HEK293 (cell line): Measurements from ENCODE around the gene KANSL3.

ENCODE experiments used
- GLI2 ChIP-seq: fragments of 450-650 bp; formaldehyde crosslinking; IDR thresholded peaks from 2 replicates; pipeline ENCODE4; 2017; ENCODE audit warnings: missing biosample characterization, missing genetic modification characterization, low read depth, borderline replicate concordance
- HOXD13 ChIP-seq: sonication (generic); formaldehyde crosslinking; IDR thresholded peaks from 2 replicates; pipeline ENCODE4 v1.8.0; 2022; ENCODE audit warnings: missing genetic modification reagents, borderline replicate concordance
- MZF1 ChIP-seq: fragments of 450-650 bp; formaldehyde crosslinking; IDR thresholded peaks from 2 replicates; pipeline ENCODE4 v1.5.1; 2017; ENCODE audit warnings: missing biosample characterization, missing genetic modification characterization, borderline replicate concordance
- RBAK ChIP-seq: fragments of 450-650 bp; formaldehyde crosslinking; IDR thresholded peaks from 2 replicates; pipeline ENCODE4 v1.5.1; 2016; ENCODE audit warnings: missing biosample characterization, missing genetic modification characterization
- REST ChIP-seq: fragments of 450-650 bp; formaldehyde crosslinking; IDR thresholded peaks from 2 replicates; pipeline ENCODE4 v1.5.1; 2016; ENCODE audit warnings: missing biosample characterization, missing genetic modification characterization
- SALL2 ChIP-seq: fragments of 450-650 bp; formaldehyde crosslinking; IDR thresholded peaks from 2 replicates; pipeline ENCODE4 v1.5.0; 2017; ENCODE audit warnings: missing biosample characterization, mild to moderate bottlenecking, missing genetic modification characterization, borderline replicate concordance
- ZBTB8A ChIP-seq: fragments of 450-650 bp; formaldehyde crosslinking; IDR thresholded peaks from 2 replicates; pipeline ENCODE4 v1.5.1; 2016; ENCODE audit warnings: missing biosample characterization, missing genetic modification characterization
- ZFP69B ChIP-seq: fragments of 450-650 bp; formaldehyde crosslinking; IDR thresholded peaks from 2 replicates; pipeline ENCODE4 v1.5.1; 2016; ENCODE audit warnings: missing biosample characterization, missing genetic modification characterization
- ZIC2 ChIP-seq: fragments of 450-650 bp; formaldehyde crosslinking; IDR thresholded peaks from 2 replicates; pipeline ENCODE4 v1.5.1; 2016; ENCODE audit warnings: missing biosample characterization, missing genetic modification characterization
- ZNF121 ChIP-seq: fragments of 450-650 bp; formaldehyde crosslinking; IDR thresholded peaks from 2 replicates; pipeline ENCODE4 v1.5.1; 2016; ENCODE audit warnings: missing biosample characterization, missing genetic modification characterization
- ZNF148 ChIP-seq: fragments of 450-650 bp; formaldehyde crosslinking; IDR thresholded peaks from 2 replicates; pipeline ENCODE4 v1.5.0; 2017; ENCODE audit warnings: missing biosample characterization, missing genetic modification characterization, borderline replicate concordance
- ZNF223 ChIP-seq: fragments of 450-650 bp; formaldehyde crosslinking; IDR thresholded peaks from 2 replicates; pipeline ENCODE4 v1.5.1; 2016; ENCODE audit warnings: missing biosample characterization, missing genetic modification characterization
- ZNF23 ChIP-seq: fragments of 450-650 bp; formaldehyde crosslinking; IDR thresholded peaks from 2 replicates; pipeline ENCODE4 v1.5.1; 2016; ENCODE audit warnings: missing biosample characterization, missing genetic modification characterization, borderline replicate concordance
- ZNF239 ChIP-seq: fragments of 450-650 bp; formaldehyde crosslinking; IDR thresholded peaks from 2 replicates; pipeline ENCODE4 v1.5.1; 2016; ENCODE audit warnings: missing biosample characterization, missing genetic modification characterization
- ZNF248 ChIP-seq: fragments of 450-650 bp; formaldehyde crosslinking; IDR thresholded peaks from 2 replicates; pipeline ENCODE4 v1.5.1; 2017; ENCODE audit warnings: missing biosample characterization, missing genetic modification characterization
- ZNF266 ChIP-seq: fragments of 450-650 bp; formaldehyde crosslinking; IDR thresholded peaks from 2 replicates; pipeline ENCODE4 v1.5.1; 2016; ENCODE audit warnings: missing biosample characterization, missing genetic modification characterization, low read depth
- ZNF302 ChIP-seq: fragments of 450-650 bp; formaldehyde crosslinking; IDR thresholded peaks from 2 replicates; pipeline ENCODE4 v1.5.1; 2016; ENCODE audit warnings: missing biosample characterization, missing genetic modification characterization, low read depth
- ZNF354C ChIP-seq: fragments of 450-650 bp; formaldehyde crosslinking; IDR thresholded peaks from 2 replicates; pipeline ENCODE4 v1.5.1; 2016; ENCODE audit warnings: missing biosample characterization, missing genetic modification characterization, low read depth, borderline replicate concordance
- ZNF423 ChIP-seq: fragments of 450-650 bp; formaldehyde crosslinking; IDR thresholded peaks from 2 replicates; pipeline ENCODE4 v1.5.1; 2016; ENCODE audit warnings: missing biosample characterization, missing genetic modification characterization
- ZNF621 ChIP-seq: fragments of 450-650 bp; formaldehyde crosslinking; IDR thresholded peaks from 2 replicates; pipeline ENCODE4 v1.5.1; 2017; ENCODE audit warnings: missing biosample characterization, missing genetic modification characterization
- ZNF658 ChIP-seq: fragments of 450-650 bp; formaldehyde crosslinking; IDR thresholded peaks from 2 replicates; pipeline ENCODE4; 2016; ENCODE audit warnings: missing biosample characterization, missing genetic modification characterization
- ZNF768 ChIP-seq: fragments of 450-650 bp; formaldehyde crosslinking; IDR thresholded peaks from 2 replicates; pipeline ENCODE4 v1.5.1; 2018; ENCODE audit warnings: missing biosample characterization, mild to moderate bottlenecking, missing genetic modification characterization
- ZNF792 ChIP-seq: fragments of 450-650 bp; formaldehyde crosslinking; IDR thresholded peaks from 2 replicates; pipeline ENCODE4 v1.5.1; 2016; ENCODE audit warnings: missing biosample characterization, missing genetic modification characterization
- ZNF830 ChIP-seq: fragments of 450-650 bp; IDR thresholded peaks from 2 replicates; pipeline ENCODE4 v1.5.0; 2018; ENCODE audit warnings: missing biosample characterization, missing genetic modification characterization, low read depth, mild to moderate bottlenecking, moderate library complexity
- ZNF843 ChIP-seq: fragments of 450-650 bp; formaldehyde crosslinking; IDR thresholded peaks from 2 replicates; pipeline ENCODE4 v1.5.1; 2016; ENCODE audit warnings: missing biosample characterization, missing genetic modification characterization
- ZSCAN23 ChIP-seq: fragments of 450-650 bp; formaldehyde crosslinking; IDR thresholded peaks from 2 replicates; pipeline ENCODE4 v1.5.1; 2016; ENCODE audit warnings: missing biosample characterization, missing genetic modification characterization
- ZSCAN30 ChIP-seq: fragments of 450-650 bp; IDR thresholded peaks from 2 replicates; pipeline ENCODE4 v1.5.1; 2018; ENCODE audit warnings: missing biosample characterization, mild to moderate bottlenecking, missing genetic modification characterization, moderate library complexity
- ZSCAN5A ChIP-seq: fragments of 450-650 bp; formaldehyde crosslinking; IDR thresholded peaks from 2 replicates; pipeline ENCODE4 v1.5.1; 2016; ENCODE audit warnings: missing biosample characterization, missing genetic modification characterization
- ZXDB ChIP-seq: fragments of 450-650 bp; formaldehyde crosslinking; IDR thresholded peaks from 2 replicates; pipeline ENCODE4 v1.5.1; 2016; ENCODE audit warnings: missing biosample characterization, missing genetic modification characterization
- TF ChIP-seq, protein P1 (sequence below): fragments of 450-650 bp; formaldehyde crosslinking; IDR thresholded peaks from 2 replicates; pipeline ENCODE4 v1.5.1; 2017; ENCODE audit warnings: missing biosample characterization, missing genetic modification characterization
- TF ChIP-seq, protein P2 (sequence below): fragments of 450-650 bp; formaldehyde crosslinking; IDR thresholded peaks from 2 replicates; pipeline ENCODE4 v1.5.1; 2017; ENCODE audit warnings: missing biosample characterization, missing genetic modification characterization

KANSL3 gene

GRCh38 chr2:96556441-96557330, 81.4 kb downstream of the KANSL3 start (continued):
- no peak for TF ChIP-seq REST (tag by site-specific recombination)
- TF ChIP-seq RBAK (tag by site-specific recombination), result no peak
- no peak for TF ChIP-seq ZNF148 (tag by site-specific recombination)
- no peak for TF ChIP-seq ZNF302 (tag by site-specific recombination)
- no peak for TF ChIP-seq ZNF239 (tag by site-specific recombination)
- no peak for TF ChIP-seq ZSCAN5A (tag by site-specific recombination)
- TF ChIP-seq GLI2, result no peak
- TF ChIP-seq ZNF843 (tag by site-specific recombination), result peak; percentile 43; the same call in 1 of the 2 replicates
- TF ChIP-seq, protein P1, sequence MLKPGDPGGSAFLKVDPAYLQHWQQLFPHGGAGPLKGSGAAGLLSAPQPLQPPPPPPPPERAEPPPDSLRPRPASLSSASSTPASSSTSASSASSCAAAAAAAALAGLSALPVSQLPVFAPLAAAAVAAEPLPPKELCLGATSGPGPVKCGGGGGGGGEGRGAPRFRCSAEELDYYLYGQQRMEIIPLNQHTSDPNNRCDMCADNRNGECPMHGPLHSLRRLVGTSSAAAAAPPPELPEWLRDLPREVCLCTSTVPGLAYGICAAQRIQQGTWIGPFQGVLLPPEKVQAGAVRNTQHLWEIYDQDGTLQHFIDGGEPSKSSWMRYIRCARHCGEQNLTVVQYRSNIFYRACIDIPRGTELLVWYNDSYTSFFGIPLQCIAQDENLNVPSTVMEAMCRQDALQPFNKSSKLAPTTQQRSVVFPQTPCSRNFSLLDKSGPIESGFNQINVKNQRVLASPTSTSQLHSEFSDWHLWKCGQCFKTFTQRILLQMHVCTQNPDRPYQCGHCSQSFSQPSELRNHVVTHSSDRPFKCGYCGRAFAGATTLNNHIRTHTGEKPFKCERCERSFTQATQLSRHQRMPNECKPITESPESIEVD (tag by site-specific recombination), result no peak
- TF ChIP-seq ZNF23 (tag by site-specific recombination), result peak; percentile 100
- TF ChIP-seq ZNF830 (tag by site-specific recombination), result no peak
- no peak for TF ChIP-seq HOXD13 (CRISPR knock-in tag)
- no peak for TF ChIP-seq ZNF621 (tag by site-specific recombination)
- TF ChIP-seq, protein P2, sequence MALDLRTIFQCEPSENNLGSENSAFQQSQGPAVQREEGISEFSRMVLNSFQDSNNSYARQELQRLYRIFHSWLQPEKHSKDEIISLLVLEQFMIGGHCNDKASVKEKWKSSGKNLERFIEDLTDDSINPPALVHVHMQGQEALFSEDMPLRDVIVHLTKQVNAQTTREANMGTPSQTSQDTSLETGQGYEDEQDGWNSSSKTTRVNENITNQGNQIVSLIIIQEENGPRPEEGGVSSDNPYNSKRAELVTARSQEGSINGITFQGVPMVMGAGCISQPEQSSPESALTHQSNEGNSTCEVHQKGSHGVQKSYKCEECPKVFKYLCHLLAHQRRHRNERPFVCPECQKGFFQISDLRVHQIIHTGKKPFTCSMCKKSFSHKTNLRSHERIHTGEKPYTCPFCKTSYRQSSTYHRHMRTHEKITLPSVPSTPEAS, result no peak
- no peak for TF ChIP-seq ZXDB (tag by site-specific recombination)
- no peak for TF ChIP-seq ZSCAN30 (tag by site-specific recombination)
- no peak for TF ChIP-seq ZFP69B
- TF ChIP-seq ZBTB8A (tag by site-specific recombination), result no peak
- TF ChIP-seq ZNF354C (tag by site-specific recombination), result no peak
- TF ChIP-seq SALL2, result no peak
- TF ChIP-seq ZNF792 (tag by site-specific recombination), result no peak
- no peak for TF ChIP-seq ZNF266 (tag by site-specific recombination)
- no peak for TF ChIP-seq ZNF768
- TF ChIP-seq ZNF658 (tag by site-specific recombination), result no peak
- no peak for TF ChIP-seq ZNF248 (tag by site-specific recombination)
- TF ChIP-seq ZNF423, result no peak
- no peak for TF ChIP-seq ZIC2 (tag by site-specific recombination)
- TF ChIP-seq MZF1 (tag by site-specific recombination), result no peak
- no peak for TF ChIP-seq ZSCAN23 (tag by site-specific recombination)
- no peak for TF ChIP-seq ZNF121 (tag by site-specific recombination)
- TF ChIP-seq ZNF223 (tag by site-specific recombination), result no peak
